B cell (primary cell): Measurements from ENCODE around the gene KLHL17. TPM values are rescaled to one million over a fixed set of nuclear protein-coding genes. Genes with fewer than 3 reads are reported as not detected.

ENCODE experiments used
- ATAC-seq: fragments of 200-7000 bp; cut with Tn5 transposase; one replicate; pipeline ENCODE4 v1.10.0; 2021; ENCODE audit warnings: low read depth, mild to moderate bottlenecking, moderate number of reproducible peaks, moderate library complexity
- CTCF ChIA-PET: fragments of 350-600 bp; sonication (Branson Sonifier 250); formaldehyde crosslinking; loops from one replicate; lab custom pipeline; 2021; ENCODE audit warnings: antibody characterized with exemption, inconsistent platforms; lab: Charles Lee
- POLR2A ChIA-PET: fragments of 350-600 bp; sonication (Branson Sonifier 250); formaldehyde crosslinking; loops from one replicate; lab custom pipeline; 2021; ENCODE audit warnings: antibody characterized with exemption; lab: Charles Lee
- DNase-seq: peaks from one replicate; pipeline ENCODE4 v3.0.0; 2013
- H2AFZ ChIP-seq: 2 replicates; pipeline ENCODE4 v1.6.1; 2012; ENCODE audit warnings: mild to moderate bottlenecking, low read depth, low read length; ENCODE audit not compliant: insufficient read depth, poor library complexity, severe bottlenecking
- H3K27ac ChIP-seq, 2 donors: 1 replicate in 1 of 2; 2 replicates in 1 of 2; pipeline ENCODE4 v1.5.1; 2012 to 2013; ENCODE audit warnings: low read length in 2 of 2, mild to moderate bottlenecking in 2 of 2, moderate library complexity in 1 of 2
- H3K27me3 ChIP-seq, 4 experiments: fragments of 200-600 bp in 1 of 4; sonication (generic) in 1 of 4; replicated peaks in 1 of 4; 1 replicate in 2 of 4; 2 replicates in 2 of 4; pipeline versions ENCODE4 v1.6.1 to v1.7.0; 2013 to 2016; ENCODE audit warnings: low read length in 3 of 4, mild to moderate bottlenecking in 2 of 4, mixed read lengths in 1 of 4, moderate library complexity in 1 of 4; ENCODE audit not compliant: insufficient read depth in 4 of 4, control insufficient read depth in 3 of 4; ENCODE audit errors: control extremely low read depth in 1 of 4
- H3K36me3 ChIP-seq, 2 experiments: replicated peaks in 1 of 2; 1 replicate in 1 of 2; 2 replicates in 1 of 2; pipeline versions ENCODE4 v1.6.1 to v1.7.1; 2013; ENCODE audit warnings: low read length in 1 of 2; ENCODE audit not compliant: insufficient read depth in 2 of 2, control insufficient read depth in 1 of 2; ENCODE audit errors: control extremely low read depth in 1 of 2, extremely low read depth in 1 of 2
- H3K4me1 ChIP-seq, 2 donors: fragments of 200-600 bp in 1 of 2; sonication (generic) in 1 of 2; 1 replicate in 1 of 2; 2 replicates in 1 of 2; pipeline versions ENCODE4 v1.5.1 to v1.6.1; 2013 to 2017; ENCODE audit warnings: low read length in 2 of 2; ENCODE audit not compliant: control insufficient read depth in 2 of 2, insufficient read depth in 2 of 2
- H3K4me2 ChIP-seq: replicated peaks from 2 replicates; pipeline ENCODE3; 2012; ENCODE audit warnings: mild to moderate bottlenecking, low read depth, low read length; ENCODE audit not compliant: poor library complexity, severe bottlenecking
- H3K4me3 ChIP-seq, 5 experiments: fragments of 200-600 bp in 1 of 5; sonication (generic) in 1 of 5; 1 replicate in 3 of 5; 2 replicates in 2 of 5; pipeline versions ENCODE4 v1.5.1 to v1.7.0; 2011 to 2016; ENCODE audit warnings: low read length in 4 of 5, mild to moderate bottlenecking in 4 of 5, low read depth in 2 of 5, control low read depth in 1 of 5, moderate library complexity in 1 of 5; ENCODE audit not compliant: insufficient read depth in 1 of 5; ENCODE audit errors: control extremely low read depth in 1 of 5, extremely low read depth in 1 of 5
- H3K79me2 ChIP-seq: fragments of 200-600 bp; sonication (generic); one replicate; pipeline ENCODE4 v1.6.0; 2016; ENCODE audit warnings: low read length; ENCODE audit not compliant: control insufficient read depth, insufficient read depth
- H3K9ac ChIP-seq: fragments of 200-600 bp; sonication (generic); 2 replicates; pipeline ENCODE4 v1.6.1; 2017; ENCODE audit warnings: mild to moderate bottlenecking, low read length, moderate library complexity
- H3K9me3 ChIP-seq, 3 donors: one replicate each; pipeline versions ENCODE4 v1.6.1 to v1.7.1; 2013; ENCODE audit warnings: low read length in 2 of 3; ENCODE audit not compliant: control insufficient read depth in 2 of 3, insufficient read depth in 1 of 3; ENCODE audit errors: control extremely low read depth in 1 of 3
- H4K20me1 ChIP-seq: 2 replicates; pipeline ENCODE4 v1.6.0; 2012; ENCODE audit warnings: mild to moderate bottlenecking, low read length; ENCODE audit not compliant: insufficient read depth, control insufficient read depth, poor library complexity, severe bottlenecking
- H3K27ac Mint-ChIP-seq: one replicate; pipeline ENCODE4 v1.8.0; 2021; ENCODE audit warnings: mixed read lengths
- H3K27me3 Mint-ChIP-seq: one replicate; pipeline ENCODE4 v1.8.0; 2021; ENCODE audit warnings: mixed read lengths
- H3K4me1 Mint-ChIP-seq: one replicate; pipeline ENCODE4 v1.8.0; 2021; ENCODE audit warnings: mixed read lengths
- H3K4me3 Mint-ChIP-seq: one replicate; pipeline ENCODE4 v1.8.0; 2021; ENCODE audit warnings: mixed read lengths
- H3K9me3 Mint-ChIP-seq: one replicate; pipeline ENCODE4 v1.8.0; 2022; ENCODE audit warnings: mixed read lengths; ENCODE audit not compliant: insufficient read depth
- EZH2 ChIP-seq: IDR thresholded peaks from 2 replicates; pipeline ENCODE4 v1.6.1; 2012; ENCODE audit warnings: borderline replicate concordance, low read depth, mild to moderate bottlenecking, moderate library complexity, low read length; ENCODE audit not compliant: insufficient read depth, poor library complexity, severe bottlenecking
- WGBS: methylation state at CpG from one replicate; pipeline ENCODE4 v1.1.5; 2013; ENCODE audit warnings: missing lambda C conversion rate; ENCODE audit not compliant: insufficient coverage; 5-methylcytosine and 5-hydroxymethylcytosine counted together
- intact Hi-C: fragments of 100-400 bp; cut with micrococcal nuclease; formaldehyde crosslinking; loops from one replicate; pipeline ENCODE4 v1.10.0; 2022
- polyA plus RNA-seq: library from polyadenylated mRNA; depleted of rRNA; stranded (reverse); fragments of >200 nt; gene quantifications from 2 replicates; pipeline ENCODE4 v1.2.3, GENCODE V29; 2012
- total RNA-seq, 2 donors: library from RNA; stranded (reverse); fragments of 120-200 nt in 1 of 2; gene quantifications; 1 replicate in 1 of 2; 2 replicates in 1 of 2; pipeline versions ENCODE4 v1.2.3 to v1.2.4, GENCODE V29; 2013 to 2022
- TF ChIP-seq, protein P1 (sequence below): fragments of 200-600 bp; IDR thresholded peaks from one replicate; pipeline ENCODE4 v1.8.0; 2022; ENCODE audit warnings: antibody characterized with exemption, mild to moderate bottlenecking

The KLHL17 gene
- total and polyA plus RNA-seq, 2 donors (not counting 1 experiment from before 2014, with no cell fraction given): 30.1 to 57.5 TPM

DNA sequence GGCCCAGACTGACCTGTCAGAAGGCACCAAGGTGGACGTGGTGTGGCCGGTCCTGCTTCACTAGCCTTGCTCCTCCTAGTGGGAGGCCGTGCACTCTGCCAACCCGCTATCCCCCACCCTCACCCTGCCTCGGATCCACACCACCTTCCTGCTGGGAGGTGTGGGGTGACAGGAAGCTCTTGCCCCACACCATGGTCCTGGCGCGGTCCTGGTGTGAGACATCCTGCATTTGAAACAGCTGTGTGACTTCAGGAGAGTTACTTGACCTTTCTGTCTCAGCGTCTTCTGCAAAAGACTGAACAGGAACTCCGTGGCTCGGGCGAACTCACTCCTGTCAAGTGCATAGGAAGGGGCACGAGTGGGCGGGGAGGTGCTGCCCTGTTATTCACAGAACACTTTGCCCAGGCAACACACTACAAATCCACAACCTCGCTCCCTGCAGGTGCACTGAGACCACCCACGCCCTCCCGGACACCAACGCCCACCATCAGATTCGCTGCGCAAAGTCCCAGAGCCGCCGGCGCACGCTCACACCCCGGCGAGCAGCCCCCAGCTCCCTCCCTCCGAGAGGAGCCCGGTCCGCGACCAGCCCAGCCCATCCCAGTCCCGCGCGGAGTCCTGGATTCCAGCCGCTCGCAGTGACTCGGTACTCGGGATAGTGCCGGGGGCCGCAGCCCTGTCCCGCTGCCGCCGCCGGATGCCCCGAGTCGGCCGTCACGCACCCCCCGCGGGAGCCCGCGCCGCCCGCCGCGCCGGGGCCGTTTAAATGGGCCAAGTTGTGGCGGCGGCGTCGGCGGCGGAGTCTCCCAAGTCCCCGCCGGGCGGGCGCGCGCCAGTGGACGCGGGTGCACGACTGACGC lies 37.0 kb upstream of the KLHL17 start, which contains the start of gene SAMD11:
Gene SAMD11 (plus strand): TSS at position 793 of the 860 bp plus-strand sequence. CDS start 509 bp downstream, outside the sequence.
- Histone ChIP-seq H2AFZ (peak within 1 kb of the TSS; percentile 54), H3K4me2 (peak within 1 kb of the TSS; percentile 90), H4K20me1 (no peaks in the 10 kb centered on the region), H3K79me2 (no peaks in the 10 kb centered on the region), H3K9me3 (peaks cover 0 to 18% (median 0%) of the 10 kb centered on the region in 3 donors), H3K4me3 (peak within 1 kb of the TSS in 4 of 5 experiments; percentile 4 to 58 (median 40)), H3K36me3 (no peaks in the 10 kb centered on the region), H3K27ac (no peak within 1 kb of the TSS), H3K4me1 (peaks cover 35 to 49% of the 10 kb centered on the region in 2 donors), H3K27me3 (peaks cover 0 to 80% (median 41%) of the 10 kb centered on the region in 4 experiments), H3K9ac (peak within 1 kb of the TSS; percentile 55)
- Mint-ChIP-seq H3K4me1 (peaks cover 24% of the 10 kb centered on the region), H3K27me3 (peaks cover 47% of the 10 kb centered on the region), H3K9me3 (no peaks in the 10 kb centered on the region), H3K27ac (peak within 1 kb of the TSS; percentile 53), H3K4me3 (peak within 1 kb of the TSS; percentile 91)
- intact Hi-C loops: no loop called here
- ChIA-PET POLR2A (no interaction called here), CTCF (interaction anchor here (1.0 to 1.1 kb wide), 2 partner anchors 18 to 53 kb away, joined by 3 read pairs; no protein-coding TSS in a partner anchor)
- TF ChIP-seq EZH2: peak; percentile 85
- TF ChIP-seq, protein P1, sequence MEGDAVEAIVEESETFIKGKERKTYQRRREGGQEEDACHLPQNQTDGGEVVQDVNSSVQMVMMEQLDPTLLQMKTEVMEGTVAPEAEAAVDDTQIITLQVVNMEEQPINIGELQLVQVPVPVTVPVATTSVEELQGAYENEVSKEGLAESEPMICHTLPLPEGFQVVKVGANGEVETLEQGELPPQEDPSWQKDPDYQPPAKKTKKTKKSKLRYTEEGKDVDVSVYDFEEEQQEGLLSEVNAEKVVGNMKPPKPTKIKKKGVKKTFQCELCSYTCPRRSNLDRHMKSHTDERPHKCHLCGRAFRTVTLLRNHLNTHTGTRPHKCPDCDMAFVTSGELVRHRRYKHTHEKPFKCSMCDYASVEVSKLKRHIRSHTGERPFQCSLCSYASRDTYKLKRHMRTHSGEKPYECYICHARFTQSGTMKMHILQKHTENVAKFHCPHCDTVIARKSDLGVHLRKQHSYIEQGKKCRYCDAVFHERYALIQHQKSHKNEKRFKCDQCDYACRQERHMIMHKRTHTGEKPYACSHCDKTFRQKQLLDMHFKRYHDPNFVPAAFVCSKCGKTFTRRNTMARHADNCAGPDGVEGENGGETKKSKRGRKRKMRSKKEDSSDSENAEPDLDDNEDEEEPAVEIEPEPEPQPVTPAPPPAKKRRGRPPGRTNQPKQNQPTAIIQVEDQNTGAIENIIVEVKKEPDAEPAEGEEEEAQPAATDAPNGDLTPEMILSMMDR: no peak
- ATAC-seq: peak; percentile 34
- WGBS: 1% methylated on average over 69 of the region's 72 CpGs
- DNase-seq: peak; percentile 77
